Measurements from ENCODE around the gene CFAP410. TPM values are rescaled to one million over a fixed set of nuclear protein-coding genes. Genes with fewer than 3 reads are reported as not detected.

CFAP410 gene
- total RNA-seq, 6 experiments from 2014 or later, result 6.9 to 15.4 (median 13.1) TPM

DNA sequence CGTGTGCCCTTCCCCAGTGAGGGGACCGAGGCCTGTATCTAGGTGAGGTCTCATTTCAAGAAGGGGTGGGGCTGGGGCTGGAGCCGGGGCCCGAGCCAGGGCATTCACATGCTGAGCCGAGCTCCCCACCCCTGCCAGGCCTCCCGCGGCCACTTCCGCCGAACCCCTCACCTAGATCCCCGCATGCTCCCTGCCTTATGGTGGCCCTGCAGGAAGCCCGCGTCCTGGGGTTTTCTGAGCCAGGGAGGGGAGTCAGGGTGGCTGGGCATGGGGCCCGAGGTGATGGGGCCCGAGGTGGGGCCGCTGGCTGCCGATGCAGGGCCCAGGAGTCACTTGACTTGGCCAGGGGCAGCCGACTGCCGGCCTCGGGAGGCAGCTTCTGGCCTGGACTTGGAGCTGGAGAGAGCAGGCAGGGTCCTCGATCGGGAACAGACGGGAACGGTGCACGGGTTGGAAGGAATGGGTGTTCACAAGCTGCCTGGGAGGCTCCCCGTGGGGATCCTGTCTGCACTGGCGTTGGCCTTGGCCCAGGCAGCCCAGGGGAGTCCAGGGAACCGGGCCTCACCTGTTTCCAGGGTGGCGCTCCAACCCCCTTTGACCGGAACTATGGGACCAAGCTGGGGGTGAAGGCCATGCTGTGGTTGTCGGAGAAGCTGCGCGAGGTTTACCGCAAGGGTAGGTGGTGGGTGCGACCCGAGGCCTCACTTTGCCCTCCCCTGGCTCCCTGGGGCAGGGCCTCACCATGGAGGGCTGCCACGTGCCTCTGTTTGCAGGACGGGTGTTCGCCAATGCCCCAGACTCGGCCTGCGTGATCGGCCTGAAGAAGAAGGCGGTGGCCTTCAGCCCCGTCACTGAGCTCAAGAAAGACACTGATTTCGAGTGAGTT is 13.6 kb downstream of the CFAP410 start:
- no peak for DNase-seq
- intact Hi-C loops (cut with DNase I), result no loop called here
- no peak for TF ChIP-seq POLR2A (IDR thresholded peaks at IDR 0.05)
- TF ChIP-seq, protein P1, sequence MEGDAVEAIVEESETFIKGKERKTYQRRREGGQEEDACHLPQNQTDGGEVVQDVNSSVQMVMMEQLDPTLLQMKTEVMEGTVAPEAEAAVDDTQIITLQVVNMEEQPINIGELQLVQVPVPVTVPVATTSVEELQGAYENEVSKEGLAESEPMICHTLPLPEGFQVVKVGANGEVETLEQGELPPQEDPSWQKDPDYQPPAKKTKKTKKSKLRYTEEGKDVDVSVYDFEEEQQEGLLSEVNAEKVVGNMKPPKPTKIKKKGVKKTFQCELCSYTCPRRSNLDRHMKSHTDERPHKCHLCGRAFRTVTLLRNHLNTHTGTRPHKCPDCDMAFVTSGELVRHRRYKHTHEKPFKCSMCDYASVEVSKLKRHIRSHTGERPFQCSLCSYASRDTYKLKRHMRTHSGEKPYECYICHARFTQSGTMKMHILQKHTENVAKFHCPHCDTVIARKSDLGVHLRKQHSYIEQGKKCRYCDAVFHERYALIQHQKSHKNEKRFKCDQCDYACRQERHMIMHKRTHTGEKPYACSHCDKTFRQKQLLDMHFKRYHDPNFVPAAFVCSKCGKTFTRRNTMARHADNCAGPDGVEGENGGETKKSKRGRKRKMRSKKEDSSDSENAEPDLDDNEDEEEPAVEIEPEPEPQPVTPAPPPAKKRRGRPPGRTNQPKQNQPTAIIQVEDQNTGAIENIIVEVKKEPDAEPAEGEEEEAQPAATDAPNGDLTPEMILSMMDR (IDR thresholded peaks at IDR 0.05), result no peak
- 79% methylated on average over 9 of the region's 44 CpGs for WGBS (ENCODE audit: insufficient coverage, low coverage, low lambda C conversion rate, missing lambda C conversion rate)
- Histone ChIP-seq H3K4me1 (no peaks in the 10 kb centered on the region), H3K9me3 (no peaks in the 10 kb centered on the region), H3K36me3 (peaks cover 0 to 27% (median 0%) of the 10 kb centered on the region in 4 donors), H3K4me3 (no peak overlapping the region), H3K27me3 (no peaks in the 10 kb centered on the region), H3K27ac (no peak overlapping the region)
- ATAC-seq, result no peak

DNA sequence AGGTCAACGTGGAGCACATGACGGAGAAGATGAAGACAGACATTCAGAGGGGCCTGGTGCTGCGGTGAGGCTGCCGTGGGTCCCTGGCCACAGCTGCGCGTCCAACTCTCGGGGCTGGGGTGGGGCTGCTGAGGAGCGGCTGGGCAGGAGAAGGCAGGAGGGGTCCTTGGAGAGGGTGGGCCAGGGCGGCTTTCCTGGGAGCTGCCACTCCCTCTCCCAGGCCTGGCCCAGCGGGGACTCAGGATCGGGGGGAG is 14.4 kb downstream of the CFAP410 start:
- TF ChIP-seq POLR2A (IDR thresholded peaks at IDR 0.05), result no peak
- TF ChIP-seq, protein P1 (IDR thresholded peaks at IDR 0.05), result no peak
- H3K27me3 ChIP-seq, result no peaks in the 10 kb centered on the region
- no peak for DNase-seq
- H3K36me3 ChIP-seq, result peaks cover 0 to 27% (median 0%) of the 10 kb centered on the region in 4 donors
- H3K4me1 ChIP-seq, result no peaks in the 10 kb centered on the region
- ATAC-seq, result no peak
- intact Hi-C loops (cut with DNase I), result no loop called here
- 96% methylated on average over 4 of the region's 11 CpGs for WGBS (ENCODE audit: insufficient coverage, low coverage, low lambda C conversion rate, missing lambda C conversion rate)
- H3K9me3 ChIP-seq, result no peaks in the 10 kb centered on the region
- no peak overlapping the region for H3K27ac ChIP-seq
- no peak overlapping the region for H3K4me3 ChIP-seq

DNA sequence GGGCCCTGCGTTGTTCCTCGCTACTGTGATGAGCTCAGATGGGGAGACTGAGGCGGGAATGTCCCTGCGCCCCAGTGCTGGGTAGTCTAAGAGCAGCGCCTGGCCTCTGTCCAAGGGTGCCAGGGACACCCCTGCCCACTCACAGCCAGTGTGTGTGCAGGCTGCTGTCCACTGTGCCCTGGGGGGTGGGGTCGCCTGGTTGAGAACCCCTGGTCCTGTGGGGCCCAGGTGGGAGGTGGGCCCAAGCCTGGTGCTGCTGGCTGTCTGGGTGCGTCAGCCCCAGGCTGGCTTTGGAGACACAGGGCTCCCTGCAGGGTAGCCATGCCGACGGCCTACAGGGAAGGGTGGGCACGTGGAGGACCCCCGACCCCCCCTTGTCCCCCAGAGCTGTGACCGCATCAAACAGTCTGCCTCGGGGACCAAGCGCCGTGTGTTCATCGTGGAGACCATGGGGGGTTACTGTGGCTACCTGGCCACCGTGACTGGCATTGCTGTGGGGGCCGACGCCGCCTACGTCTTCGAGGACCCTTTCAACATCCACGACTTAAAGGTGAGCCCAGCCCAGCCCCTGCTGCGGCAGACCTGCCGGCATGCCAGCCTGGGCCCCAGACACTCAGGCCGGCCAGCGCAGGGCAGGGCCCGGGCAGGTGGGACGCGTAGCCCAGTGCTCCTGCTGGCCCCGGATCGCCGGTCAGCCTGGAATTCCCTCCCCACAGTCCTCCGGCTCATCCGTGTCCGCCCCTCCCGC is 14.9 kb downstream of the CFAP410 start:
- Histone ChIP-seq H3K4me3 (no peak overlapping the region), H3K36me3 (peaks cover 0 to 32% (median 0%) of the 10 kb centered on the region in 4 donors), H3K27ac (no peak overlapping the region), H3K9me3 (no peaks in the 10 kb centered on the region), H3K27me3 (no peaks in the 10 kb centered on the region), H3K4me1 (no peaks in the 10 kb centered on the region)
- no CpG with 5 or more reads among the region's 37 CpGs for WGBS (ENCODE audit: insufficient coverage, low coverage, low lambda C conversion rate, missing lambda C conversion rate)
- intact Hi-C loops (cut with DNase I), result no loop called here
- DNase-seq (no peak), ATAC-seq (no peak)
- TF ChIP-seq, protein P1 (IDR thresholded peaks at IDR 0.05), result no peak
- no peak for TF ChIP-seq POLR2A (IDR thresholded peaks at IDR 0.05)

DNA sequence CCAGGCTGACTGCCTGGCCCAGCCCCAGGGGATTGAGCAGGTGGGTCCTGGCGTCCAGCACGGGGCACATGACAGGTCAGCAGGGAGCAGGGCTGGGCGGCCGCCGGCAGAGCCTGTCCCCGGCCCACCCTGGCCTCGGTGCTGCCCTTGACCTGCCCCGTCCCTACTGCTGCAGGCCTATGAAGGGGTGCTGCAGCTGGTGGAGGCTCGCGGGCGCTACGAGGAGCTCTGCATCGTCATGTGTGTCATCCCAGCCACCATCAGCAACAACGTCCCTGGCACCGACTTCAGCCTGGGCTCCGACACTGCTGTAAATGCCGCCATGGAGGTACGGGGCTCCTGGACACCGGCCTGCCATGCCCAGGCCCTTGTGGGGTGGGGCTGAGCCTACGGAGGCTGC is 15.6 kb downstream of the CFAP410 start:
- no peaks in the 10 kb centered on the region for H3K4me1 ChIP-seq
- H3K27me3 ChIP-seq, result no peaks in the 10 kb centered on the region
- H3K4me3 ChIP-seq, result no peak overlapping the region
- no peak for TF ChIP-seq POLR2A (IDR thresholded peaks at IDR 0.05)
- no peak overlapping the region for H3K27ac ChIP-seq
- intact Hi-C loops (cut with DNase I), result no loop called here
- no peak for DNase-seq
- no peak for ATAC-seq
- WGBS (ENCODE audit: insufficient coverage, low coverage, low lambda C conversion rate, missing lambda C conversion rate), result no CpG with 5 or more reads among the region's 20 CpGs
- no peaks in the 10 kb centered on the region for H3K9me3 ChIP-seq
- peaks cover 0 to 33% (median 0%) of the 10 kb centered on the region in 4 donors for H3K36me3 ChIP-seq
